Ovary (tissue), 9 donors: ENCODE data around the gene IFIT2. TPM values are rescaled to one million over a fixed set of nuclear protein-coding genes. Genes with fewer than 3 reads are reported as not detected.

Experiments used
- DNase-seq, 5 donors: peaks; one replicate each; pipeline ENCODE4 v3.0.0-alpha.2; 2019 to 2020
- H3K27ac ChIP-seq, 2 donors: fragments of 200-600 bp; one replicate each; pipeline versions ENCODE4 v1.5.1 to v1.8.0; 2019 to 2022
- H3K27me3 ChIP-seq: fragments of 200-600 bp; one replicate; pipeline ENCODE4 v1.8.0; 2022
- H3K36me3 ChIP-seq: fragments of 200-600 bp; sonication (generic); one replicate; pipeline ENCODE4 v1.5.1; 2019
- H3K4me1 ChIP-seq: one replicate; pipeline ENCODE4 v1.8.1; 2013; ENCODE audit warnings: mild to moderate bottlenecking, moderate library complexity; ENCODE audit not compliant: insufficient read depth
- H3K4me3 ChIP-seq: fragments of 200-600 bp; sonication (generic); one replicate; pipeline ENCODE4 v1.5.1; 2017
- H3K9me3 ChIP-seq, 2 donors: fragments of 200-600 bp in 1 of 2; sonication (generic) in 1 of 2; one replicate each; pipeline versions ENCODE4 v1.5.1 to v1.8.1; 2013 to 2019; ENCODE audit warnings: mild to moderate bottlenecking in 1 of 2, moderate library complexity in 1 of 2
- CTCF ChIP-seq, 3 donors: fragments of 450-650 bp in 2 of 3; fragments of 200-600 bp in 1 of 3; IDR thresholded peaks; one replicate each; pipeline versions ENCODE4 v1.5.1 to v1.8.0; 2016 to 2022; ENCODE audit warnings: antibody characterized with exemption in 3 of 3, mild to moderate bottlenecking in 1 of 3
- EP300 ChIP-seq: sonication (generic); formaldehyde crosslinking; IDR thresholded peaks from one replicate; pipeline ENCODE4 v1.6.1; 2017; ENCODE audit warnings: antibody characterized with exemption
- POLR2A ChIP-seq: fragments of 450-650 bp; IDR thresholded peaks from one replicate; pipeline ENCODE4 v1.6.1; 2017; ENCODE audit warnings: antibody characterized with exemption, mild to moderate bottlenecking, moderate library complexity
- WGBS, 3 donors: extraction: QIAGEN DNeasy Blood & Tissue Kit in 1 of 3; methylation state at CpG; one replicate each; pipeline versions ENCODE4 v1.1.5 to v1.1.7; 2013 to 2017; 5-methylcytosine and 5-hydroxymethylcytosine counted together
- intact Hi-C, 4 donors: fragments of 100-400 bp; cut with DNase I; formaldehyde crosslinking; loops; one replicate each; pipeline versions ENCODE4 v1.11.0 to v1.15.1; 2022 to 2023
- polyA plus RNA-seq, 2 donors: library from polyadenylated mRNA; stranded (reverse); fragments of 200-250 nt in 1 of 2; fragments of 350-450 nt in 1 of 2; fragmentation: Illumina TruSeq in 1 of 2; extraction: RNeasy Lipid Tissue Mini Kit (QIAGEN cat#74804) in 1 of 2; gene quantifications; one replicate each; pipeline ENCODE4 v1.2.3, GENCODE V29; 2013 to 2014
- total RNA-seq, 7 donors: library from RNA; depleted of rRNA in 2 of 7; stranded (reverse); fragments of >200 nt in 2 of 7; fragmentation: NEBNext Ultra II Directional in 3 of 7; extraction: Animal tissue kit (Norgen Biotek cat#: 25700) in 3 of 7; gene quantifications; one replicate each; pipeline versions ENCODE4 v1.1.0 to v1.2.4, GENCODE V29; 2016 to 2023
- donor health status: DM: no; HTN: no; CAD: no; lungs with moderate emphysema.
- donor health status: DM: no; HTN: no; CAD: no.
- donor health status: Bipolar disorder and iron deficiency.
- donor health status: DM: yes; HTN: yes; CAD: no.
- donor health status: DM: no; HTN: no; CAD: no.
- donor health status: DM: yes; HTN: yes; CAD: no.

Gene IFIT2
- total and polyA plus RNA-seq, 9 donors: 2.1 to 21.3 (median 6.2) TPM

DNA sequence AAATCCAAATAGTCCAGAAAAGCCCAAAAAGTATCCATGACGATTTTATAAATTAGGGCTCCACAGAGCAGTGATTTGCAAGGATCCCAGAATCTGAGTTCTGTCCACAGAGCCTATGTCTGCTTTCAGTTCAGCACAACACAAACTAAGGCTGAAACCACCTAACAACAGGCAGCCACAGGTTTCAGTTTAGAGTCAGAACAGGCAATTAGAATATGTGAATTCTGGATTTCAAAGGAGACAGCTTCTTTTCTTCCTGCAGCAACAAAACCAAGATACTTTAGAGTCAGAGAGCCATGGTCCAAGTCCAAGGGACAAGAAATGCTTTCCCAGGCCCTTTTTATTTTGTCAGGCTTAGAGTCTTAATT lies 49.5 kb downstream of the IFIT2 start:
- 8 to 14% (median 14%) methylated on average over 1 of the region's 1 CpG for WGBS, 3 donors
- no peak for TF ChIP-seq POLR2A
- no peak for TF ChIP-seq EP300
- no peak for TF ChIP-seq CTCF (IDR thresholded peaks at IDR 0.05)
- no peak overlapping the region for H3K4me3 ChIP-seq
- DNase-seq: no peak
- peaks cover 7% of the 10 kb centered on the region for H3K4me1 ChIP-seq
- H3K36me3 ChIP-seq: no peaks in the 10 kb centered on the region
- intact Hi-C loops: no loop called here
- H3K27ac ChIP-seq: peak overlapping the region; percentile 44 to 77
- H3K9me3 ChIP-seq: no peaks in the 10 kb centered on the region
- no peaks in the 10 kb centered on the region for H3K27me3 ChIP-seq

- Histone ChIP-seq H3K9me3 (no peaks in the 10 kb centered on the region), H3K4me1 (peaks cover 7% of the 10 kb centered on the region), H3K4me3 (no peak overlapping the region), H3K27me3 (no peaks in the 10 kb centered on the region), H3K27ac (peak overlapping the region; percentile 44 to 77), H3K36me3 (no peaks in the 10 kb centered on the region)
- intact Hi-C loops: no loop called here
- DNase-seq: peak in 2 of 5 donors; percentile 32 to 37
- 10 to 26% (median 22%) methylated on average over 12 of the region's 12 CpGs for WGBS, 3 donors
- TF ChIP-seq EP300 (no peak), POLR2A (no peak), CTCF (IDR thresholded peaks at IDR 0.05) (no peak)
Observed at GRCh38 chr10:89351780-89352597, 50.1 kb downstream of the IFIT2 start.

DNA sequence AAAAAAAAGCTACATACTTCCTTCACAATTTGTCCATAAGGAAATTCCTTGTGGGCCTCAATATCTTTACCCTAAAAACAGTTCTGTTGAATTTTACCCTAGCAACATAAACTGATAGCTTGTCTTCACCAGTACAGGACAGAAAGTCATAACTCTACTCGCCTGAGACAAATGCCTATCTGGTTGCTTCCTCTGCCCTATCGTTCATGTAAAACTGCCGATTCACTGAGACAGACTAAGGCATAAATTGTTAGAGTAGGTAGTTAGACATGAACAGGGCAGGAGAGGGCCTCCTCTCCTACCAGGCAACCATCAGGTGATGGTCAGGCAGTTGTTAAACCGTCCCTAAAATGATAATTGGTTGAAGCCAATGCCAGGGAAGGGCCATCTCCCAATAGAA lies 51.0 kb downstream of the IFIT2 start:
- intact Hi-C loops: no loop called here
- no peaks in the 10 kb centered on the region for H3K27me3 ChIP-seq
- peaks cover 7% of the 10 kb centered on the region for H3K4me1 ChIP-seq
- no peak overlapping the region for H3K4me3 ChIP-seq
- 92 to 96% (median 93%) methylated on average over 4 of the region's 4 CpGs for WGBS, 3 donors
- DNase-seq: no peak
- H3K9me3 ChIP-seq: no peaks in the 10 kb centered on the region
- H3K36me3 ChIP-seq: no peaks in the 10 kb centered on the region
- no peak for TF ChIP-seq EP300
- no peak for TF ChIP-seq POLR2A
- no peak for TF ChIP-seq CTCF (IDR thresholded peaks at IDR 0.05)
- no peak overlapping the region for H3K27ac ChIP-seq

DNA sequence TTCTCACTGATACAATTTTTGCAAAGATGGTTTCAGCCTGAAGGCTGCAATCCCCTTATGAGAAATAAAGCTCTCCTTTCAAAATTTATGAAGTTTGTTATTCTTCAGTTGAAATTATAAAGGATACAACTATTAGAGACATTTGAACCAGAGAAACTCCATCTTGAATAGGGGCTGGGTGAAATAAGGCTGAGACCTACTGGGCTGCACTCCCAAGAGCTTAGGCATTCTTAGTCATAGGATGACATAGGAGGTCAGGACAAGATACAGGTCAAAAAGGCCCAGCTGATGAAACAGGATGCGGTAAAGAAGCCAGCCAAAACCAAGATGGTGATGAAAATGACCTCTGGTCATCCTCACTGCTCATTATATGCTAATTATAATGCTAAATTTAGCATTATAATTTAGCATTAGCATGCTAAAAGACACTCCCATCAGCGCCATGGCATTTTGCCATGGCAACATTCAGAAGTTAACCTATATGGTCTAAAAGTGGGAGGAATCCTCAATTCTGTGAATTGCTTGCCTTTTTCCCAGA lies 53.6 kb downstream of the IFIT2 start:
- H3K27me3 ChIP-seq: no peaks in the 10 kb centered on the region
- no peak overlapping the region for H3K4me3 ChIP-seq
- WGBS, 3 donors: 90 to 95% (median 92%) methylated on average over 2 of the region's 2 CpGs
- no peaks in the 10 kb centered on the region for H3K36me3 ChIP-seq
- H3K9me3 ChIP-seq: no peaks in the 10 kb centered on the region
- no peak for DNase-seq
- no peak overlapping the region for H3K27ac ChIP-seq
- peaks cover 3% of the 10 kb centered on the region for H3K4me1 ChIP-seq
- TF ChIP-seq EP300 (no peak), CTCF (IDR thresholded peaks at IDR 0.05) (no peak), POLR2A (no peak)
- intact Hi-C loops: no loop called here
